HG03575 (cell line): ENCODE results near the gene HRH1.
A peak's percentile ranks its signal among the peaks of the same experiment; 100 is the strongest.

ENCODE experiments used
- ATAC-seq: cut with Tn5 transposase; IDR thresholded peaks from one replicate; pipeline ENCODE4 v1.9.1; 2021; ENCODE audit not compliant: unreplicated experiment, insufficient number of reproducible peaks, low FRiP score; ENCODE audit errors: extremely low read depth

HRH1 gene

DNA sequence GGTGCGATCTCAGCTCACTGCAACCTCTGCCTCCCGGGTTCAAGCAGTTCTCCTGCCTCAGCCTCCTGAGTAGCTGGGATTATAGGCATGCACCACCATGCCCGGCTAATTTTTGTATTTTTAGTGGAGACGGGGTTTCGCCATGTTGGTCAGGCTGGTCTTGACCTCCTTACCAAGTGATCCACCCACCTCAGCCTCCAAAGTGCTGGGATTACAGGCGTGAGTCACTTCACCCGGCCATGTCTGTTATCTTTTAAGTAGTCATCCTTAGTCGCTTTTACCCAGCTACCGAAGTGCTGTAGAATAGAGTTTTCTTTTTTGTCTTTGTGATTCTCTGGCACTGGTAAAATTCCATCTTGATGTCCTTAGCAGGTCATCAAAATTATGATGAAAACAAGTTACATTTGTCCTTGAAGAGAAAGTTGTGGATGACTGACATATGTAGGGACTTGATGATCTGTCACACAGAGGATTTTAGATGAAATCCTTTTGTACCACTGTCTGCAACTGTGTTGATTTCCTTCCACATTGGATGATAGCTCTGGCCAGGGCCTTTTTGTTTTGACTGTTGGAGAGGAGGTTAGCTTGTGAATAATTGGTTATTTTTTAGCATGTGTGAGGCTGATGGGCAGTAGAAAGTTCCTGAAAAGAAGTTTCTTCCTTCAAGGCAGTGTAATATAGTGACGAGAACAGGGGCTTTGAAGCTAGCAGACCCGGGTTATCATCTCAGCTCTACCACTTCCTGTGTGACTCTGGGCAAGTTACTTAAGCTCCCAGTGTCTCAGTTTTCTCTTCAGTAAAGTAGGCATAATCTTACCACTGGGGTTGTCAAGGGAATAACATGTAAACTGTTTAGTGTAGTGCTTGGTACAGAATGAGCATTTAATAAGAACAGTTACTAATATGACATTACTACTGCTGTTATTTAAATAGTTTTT is 136.7 kb downstream of the HRH1 start:
- no peak for ATAC-seq

DNA sequence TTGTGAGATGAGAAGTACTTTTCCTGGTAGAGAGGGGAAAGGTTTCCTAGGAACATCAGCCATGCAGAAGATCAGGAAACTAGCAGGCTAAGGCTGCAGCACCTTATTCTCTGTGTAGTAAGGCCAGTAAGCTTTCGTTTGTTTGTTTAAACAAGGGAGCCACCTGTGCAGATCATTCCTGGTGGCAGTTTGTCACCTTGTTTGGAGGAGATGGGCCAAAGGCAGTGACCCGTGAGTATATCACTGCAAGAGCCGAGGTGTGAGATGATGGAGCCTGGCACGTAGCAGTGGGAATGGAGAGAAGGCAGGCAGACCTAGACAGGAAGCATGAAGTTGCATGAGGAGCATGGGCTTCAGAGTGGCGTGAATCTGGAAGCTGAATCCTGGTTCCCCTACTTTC is 137.5 kb downstream of the HRH1 start:
- no peak for ATAC-seq

DNA sequence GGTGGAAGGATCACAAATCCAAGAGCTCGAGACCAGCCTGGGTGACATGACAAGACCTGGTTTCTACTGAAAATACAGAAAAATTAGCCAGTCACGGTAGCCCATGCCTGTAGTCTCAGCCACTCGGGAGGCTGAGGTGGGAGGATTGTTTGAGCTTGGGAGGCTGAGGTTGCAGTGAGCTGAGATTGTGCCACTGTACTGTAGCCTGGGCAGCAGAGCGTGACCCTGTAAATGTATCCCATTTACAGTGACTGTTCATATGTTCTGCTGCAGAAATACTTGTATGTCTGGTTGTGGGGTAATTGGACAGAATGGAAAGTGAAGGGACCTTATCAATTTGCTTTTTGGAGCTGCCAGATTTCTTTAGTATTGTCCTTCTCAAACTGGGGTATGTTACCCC is 142.8 kb downstream of the HRH1 start:
- ATAC-seq: no peak

DNA sequence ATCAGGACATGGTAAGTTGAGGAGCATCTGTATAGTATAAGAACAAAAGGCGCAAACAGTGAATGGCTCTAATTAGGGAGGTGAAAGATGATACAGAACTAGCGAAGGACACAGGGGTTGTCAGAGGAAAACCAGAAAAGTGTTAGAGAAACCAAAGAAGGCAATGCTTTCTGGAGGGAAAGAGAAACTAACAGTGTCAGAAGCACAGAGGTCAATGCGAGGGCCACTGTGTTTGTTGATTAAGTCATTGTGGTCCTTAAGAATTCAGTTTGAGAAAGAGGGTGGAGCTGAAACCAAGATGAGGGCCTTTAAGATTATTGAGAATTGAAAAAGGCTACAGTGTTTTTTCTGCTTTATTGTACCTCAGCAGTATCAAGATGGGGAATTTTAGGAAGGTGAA is 146.7 kb downstream of the HRH1 start:
- ATAC-seq: peak; percentile 48

DNA sequence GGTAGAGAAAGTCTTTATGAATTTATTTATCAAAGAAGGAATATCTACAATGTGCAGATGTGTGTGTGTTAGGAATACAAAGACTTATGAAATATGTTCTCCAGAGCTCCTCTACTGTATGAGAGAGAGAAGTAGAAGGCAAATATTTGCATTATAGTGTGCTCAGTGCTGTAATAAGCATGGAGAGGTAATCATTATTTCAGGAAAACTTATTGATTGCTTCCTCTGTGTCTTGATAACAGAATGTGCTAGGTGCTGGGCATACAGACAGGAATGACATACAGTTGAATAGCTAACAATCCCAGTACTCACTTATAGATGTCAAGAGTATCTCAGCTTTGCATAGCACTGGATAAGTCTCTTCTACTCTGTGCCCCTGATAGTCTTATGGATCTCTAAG is 148.2 kb downstream of the HRH1 start:
- no peak for ATAC-seq

DNA sequence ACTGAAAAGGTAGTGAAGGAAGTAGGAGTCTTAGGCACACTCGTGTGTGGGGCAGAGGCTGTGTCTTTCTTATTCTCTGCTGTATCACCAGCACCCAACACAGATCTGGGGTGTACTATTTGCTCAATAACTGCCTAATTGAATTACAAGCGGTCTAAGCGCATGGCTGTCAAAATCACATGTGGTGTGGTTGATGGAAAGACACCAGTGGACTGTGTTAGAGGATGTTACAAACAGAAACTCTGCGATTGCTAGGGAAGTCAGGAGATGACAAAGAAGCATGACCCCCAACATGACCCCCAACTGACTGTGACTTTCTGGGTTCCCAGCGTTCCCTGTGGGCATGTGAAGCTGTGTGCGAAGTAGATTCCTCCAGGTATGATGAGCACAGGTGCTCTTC is 149.9 kb downstream of the HRH1 start:
- ATAC-seq: no peak

DNA sequence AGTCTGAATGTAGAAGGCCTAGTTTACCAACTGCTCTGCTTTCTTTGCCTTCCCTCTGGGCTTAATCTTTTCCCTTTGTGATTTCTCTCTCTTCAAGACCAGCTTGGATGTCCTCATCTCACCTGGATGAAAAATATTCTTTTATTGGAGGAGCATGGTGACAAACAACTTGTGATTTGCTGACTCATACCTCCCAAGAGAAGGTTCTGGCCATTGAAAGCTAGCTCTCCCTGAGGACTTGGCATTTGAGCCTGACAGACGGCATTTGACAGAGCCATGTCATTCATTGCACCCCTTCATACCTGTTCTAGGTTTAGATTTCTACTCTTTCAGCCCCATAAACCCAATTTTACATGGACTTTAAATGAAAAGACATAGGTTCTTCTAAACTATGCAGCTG is 151.2 kb downstream of the HRH1 start:
- ATAC-seq: no peak

DNA sequence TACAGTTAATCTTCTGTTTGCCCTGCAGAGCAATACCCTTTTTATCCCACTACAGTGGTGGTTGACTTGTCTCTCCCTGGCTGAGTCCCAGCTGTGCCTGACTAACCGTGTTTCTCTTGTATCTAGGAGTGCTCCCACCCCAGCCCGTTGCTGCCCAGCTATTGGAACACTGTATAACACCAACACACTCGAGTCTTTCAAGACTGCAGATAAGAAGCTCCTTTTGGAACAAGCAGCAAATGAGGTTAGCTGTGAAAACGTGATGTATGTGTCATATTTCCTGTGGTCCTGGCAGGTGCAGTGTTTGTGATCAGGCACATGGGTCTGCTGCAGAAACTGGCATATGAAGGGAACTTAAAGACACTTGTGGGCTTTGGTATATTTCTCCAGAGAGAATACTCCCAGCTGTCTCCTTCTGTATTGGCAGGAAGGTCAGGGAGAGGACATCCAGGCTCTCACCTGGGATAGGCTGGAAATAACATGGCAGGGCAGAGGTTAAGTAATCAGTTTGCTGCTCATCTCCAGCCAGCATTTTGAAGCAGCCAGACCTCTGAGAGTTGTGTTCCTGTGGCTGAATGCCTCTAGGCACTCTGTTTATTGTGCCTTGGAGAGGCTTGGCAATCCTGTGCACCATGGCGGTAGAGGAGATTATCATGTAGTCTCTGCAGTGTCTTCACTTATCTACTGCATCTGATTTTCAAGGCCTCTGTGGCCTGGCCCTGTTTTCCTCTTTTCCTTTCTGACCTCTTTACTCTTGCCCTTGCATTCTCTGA is 152.7 kb downstream of the HRH1 start:
- no peak for ATAC-seq

DNA sequence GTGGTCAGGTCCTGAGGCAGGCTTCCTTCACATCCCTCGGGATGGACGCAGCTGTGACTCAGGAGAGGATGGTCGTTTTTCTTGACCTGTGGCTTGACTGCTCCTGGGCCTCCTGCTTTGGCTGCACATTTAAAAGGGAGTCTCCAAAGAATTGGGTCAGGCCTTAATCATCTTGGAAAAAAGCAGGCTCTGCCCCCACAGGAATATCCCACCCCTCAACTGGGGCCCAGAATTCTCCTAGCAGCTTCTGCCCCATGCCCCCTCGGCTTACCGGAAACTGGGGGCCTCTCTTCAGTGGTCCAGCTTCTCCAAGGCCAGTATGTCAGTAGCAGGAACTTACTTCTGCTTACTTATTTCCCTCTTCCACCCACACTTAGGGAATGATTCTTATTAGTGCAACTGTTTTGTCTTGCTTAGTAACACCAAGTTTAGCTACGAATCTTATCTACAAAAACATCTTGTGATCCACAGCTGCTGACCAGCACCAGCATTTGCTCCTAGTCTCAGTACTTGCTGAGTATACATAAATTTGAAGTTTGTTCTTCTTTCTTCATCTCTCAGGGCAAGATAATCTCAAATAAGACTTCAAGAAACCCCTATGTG is 153.6 kb downstream of the HRH1 start:
- no peak for ATAC-seq

DNA sequence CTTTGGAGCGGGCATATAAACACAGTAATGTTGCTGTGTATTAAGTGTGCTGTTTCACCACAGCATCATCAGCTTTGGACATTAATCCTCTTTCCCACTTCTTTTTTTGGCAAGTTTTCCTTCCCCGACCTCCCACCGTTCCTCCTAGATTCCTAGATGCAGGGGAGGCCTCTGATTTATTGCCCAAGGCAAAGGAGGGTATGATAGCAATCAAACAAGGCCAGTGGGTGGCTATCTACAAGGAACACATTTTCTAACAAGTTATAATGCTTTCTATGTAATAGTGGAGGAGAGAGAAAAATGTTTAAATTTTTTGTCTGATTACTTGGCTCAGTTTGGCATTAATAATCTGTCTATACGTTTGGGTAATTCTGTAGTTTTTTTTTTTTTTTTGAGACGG is 156.0 kb downstream of the HRH1 start:
- no peak for ATAC-seq

DNA sequence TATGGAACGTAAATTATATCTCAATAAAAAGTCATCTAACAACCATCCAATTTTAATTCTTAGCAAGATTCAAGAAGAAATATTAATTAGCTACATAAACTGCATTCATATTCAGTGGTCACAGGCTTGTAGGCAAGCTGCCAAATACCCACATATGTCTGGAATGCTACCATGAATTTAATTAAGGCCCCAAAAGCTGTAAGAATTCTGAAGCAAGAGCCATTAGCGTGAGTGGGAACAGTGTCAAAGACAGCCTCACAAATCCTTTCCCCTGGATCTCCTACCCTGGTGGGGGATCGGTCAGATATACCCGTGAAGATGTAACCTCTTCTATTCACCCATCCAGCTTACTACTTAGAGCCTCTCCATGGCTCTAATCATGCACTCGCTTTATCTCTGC is 157.9 kb downstream of the HRH1 start:
- ATAC-seq: no peak
